Measurements from ENCODE around the gene PPP2R2C.

PPP2R2C gene

GRCh38 chr4:6298035-6298434, 174.4 kb downstream of the PPP2R2C start:
- DNase-seq, result no peak

GRCh38 chr4:6297266-6297815, 175.1 kb downstream of the PPP2R2C start:
- no peak for DNase-seq

GRCh38 chr4:6296026-6296425, 176.4 kb downstream of the PPP2R2C start:
- no peak for DNase-seq

GRCh38 chr4:6295495-6295894, 176.9 kb downstream of the PPP2R2C start:
- DNase-seq, result no peak

- no peak for DNase-seq
Observed at GRCh38 chr4:6294705-6295421, 177.6 kb downstream of the PPP2R2C start.

- DNase-seq, result no peak
Observed at GRCh38 chr4:6293661-6294060, 178.8 kb downstream of the PPP2R2C start.

- no peak for DNase-seq
Observed at GRCh38 chr4:6293097-6293445, 179.3 kb downstream of the PPP2R2C start.

- no peak for DNase-seq
Observed at GRCh38 chr4:6292376-6293096, 179.9 kb downstream of the PPP2R2C start.

- DNase-seq, result no peak
Observed at GRCh38 chr4:6291784-6292297, 180.6 kb downstream of the PPP2R2C start.

GRCh38 chr4:6290769-6291547, 181.5 kb downstream of the PPP2R2C start:
- DNase-seq, result no peak

GRCh38 chr4:6290256-6290655, 182.2 kb downstream of the PPP2R2C start:
- no peak for DNase-seq

- no peak for DNase-seq
Observed at GRCh38 chr4:6288871-6289270, 183.5 kb downstream of the PPP2R2C start.

GRCh38 chr4:6288342-6288741, 184.1 kb downstream of the PPP2R2C start:
- DNase-seq, result no peak

GRCh38 chr4:6287017-6287788, 185.2 kb downstream of the PPP2R2C start:
- no peak for DNase-seq

GRCh38 chr4:6283282-6283681, 189.1 kb downstream of the PPP2R2C start:
- DNase-seq, result no peak

- DNase-seq, result no peak
Observed at GRCh38 chr4:6282314-6282771, 190.1 kb downstream of the PPP2R2C start.

- DNase-seq, result no peak
Observed at GRCh38 chr4:6281436-6282313, 190.7 kb downstream of the PPP2R2C start.

- no peak for DNase-seq
Observed at GRCh38 chr4:6280365-6280996, 191.9 kb downstream of the PPP2R2C start.

GRCh38 chr4:6279582-6280289, 192.7 kb downstream of the PPP2R2C start:
- DNase-seq, result no peak

- DNase-seq, result no peak
Observed at GRCh38 chr4:6278801-6279197, 193.6 kb downstream of the PPP2R2C start.
